ENCODE measurements around the gene GLYATL3.

GLYATL3 gene

GRCh38 chr6:49548613-49549304 lies 49.0 kb downstream of the GLYATL3 start:
- Histone ChIP-seq H3K27me3 (ENCODE audit: insufficient read depth, low read length, poor library complexity, severe bottlenecking) (no peaks in the 10 kb centered on the region), H3K79me2 (ENCODE audit: insufficient read depth, low read length) (no peaks in the 10 kb centered on the region), H3K9me2 (replicated peaks; ENCODE audit: low read depth, low read length) (no peaks in the 10 kb centered on the region), H3K4me3 (ENCODE audit: low read length, poor library complexity, severe bottlenecking) (no peak overlapping the region), H3F3A (ENCODE audit: low read depth) (no peaks in the 10 kb centered on the region), H2AFZ (ENCODE audit: low read length) (no peak overlapping the region), H3K4me2 (ENCODE audit: low read depth, low read length, poor library complexity, severe bottlenecking) (no peak overlapping the region), H3K4me1 (ENCODE audit: insufficient read depth, low read length, poor library complexity, severe bottlenecking) (no peaks in the 10 kb centered on the region), H3K9ac (ENCODE audit: low read depth, low read length, poor library complexity, severe bottlenecking) (no peak overlapping the region), H4K20me1 (ENCODE audit: insufficient read depth, low read length, poor library complexity, severe bottlenecking) (no peaks in the 10 kb centered on the region), H3K9me3 (ENCODE audit: insufficient read depth, low read depth, low read length) (no peaks in the 10 kb centered on the region), H3K36me3 (ENCODE audit: insufficient read depth, low read length) (no peaks in the 10 kb centered on the region)
- no peak for TF ChIP-seq CTCF (conservative IDR thresholded peaks at IDR 0.05; ENCODE audit: low read length)
- no peak for TF ChIP-seq EZH2phosphoT487 (IDR thresholded peaks at IDR 0.05; ENCODE audit: borderline replicate concordance)

DNA sequence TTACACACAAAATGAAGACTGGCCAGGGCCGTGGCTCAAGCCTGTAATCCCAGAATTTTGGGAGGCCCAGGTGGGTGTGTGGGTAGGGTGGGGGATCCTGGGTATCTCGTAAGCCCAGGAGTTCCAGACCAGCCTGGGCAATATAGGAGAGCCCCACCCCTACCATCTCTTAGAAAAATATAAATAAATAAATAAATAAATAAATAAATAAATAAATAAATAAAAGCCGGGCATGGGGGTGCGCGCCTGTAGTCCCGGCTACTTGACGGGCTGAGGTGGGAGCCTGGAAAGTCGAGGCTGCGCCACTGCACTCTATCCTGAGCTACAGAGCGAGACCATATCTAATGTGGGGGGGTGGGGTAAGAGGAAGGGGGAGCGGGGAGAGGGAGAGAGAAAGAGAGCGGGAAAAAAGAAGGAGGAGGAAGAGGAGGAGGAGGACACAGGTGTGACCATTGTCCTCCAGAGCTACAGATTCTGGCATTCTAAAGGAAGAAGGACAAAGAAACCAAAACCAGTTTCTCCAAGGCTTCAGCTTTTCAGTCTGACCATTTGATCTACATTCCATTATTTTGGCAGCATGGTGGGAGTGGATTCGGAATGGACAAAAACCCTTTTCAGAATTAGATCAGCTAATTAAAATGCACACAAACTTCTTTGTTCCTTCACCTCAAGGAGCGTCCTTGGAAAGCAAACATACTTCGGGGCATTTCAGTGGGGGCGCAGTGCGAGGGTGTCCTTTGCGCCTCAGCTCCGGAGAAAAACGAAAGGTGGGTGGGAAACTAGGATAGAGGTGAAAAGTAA lies 50.2 kb downstream of the GLYATL3 start:
- TF ChIP-seq EZH2phosphoT487 (IDR thresholded peaks at IDR 0.05; ENCODE audit: borderline replicate concordance) = no peak
- Histone ChIP-seq H4K20me1 (ENCODE audit: insufficient read depth, low read length, poor library complexity, severe bottlenecking) (no peaks in the 10 kb centered on the region), H3K9me2 (replicated peaks; ENCODE audit: low read depth, low read length) (no peaks in the 10 kb centered on the region), H3K9ac (ENCODE audit: low read depth, low read length, poor library complexity, severe bottlenecking) (no peak overlapping the region), H3K4me3 (ENCODE audit: low read length, poor library complexity, severe bottlenecking) (no peak overlapping the region), H3K9me3 (ENCODE audit: insufficient read depth, low read depth, low read length) (no peaks in the 10 kb centered on the region), H3K4me1 (ENCODE audit: insufficient read depth, low read length, poor library complexity, severe bottlenecking) (no peaks in the 10 kb centered on the region), H3K27me3 (ENCODE audit: insufficient read depth, low read length, poor library complexity, severe bottlenecking) (no peaks in the 10 kb centered on the region), H3K79me2 (ENCODE audit: insufficient read depth, low read length) (no peaks in the 10 kb centered on the region), H3K36me3 (ENCODE audit: insufficient read depth, low read length) (no peaks in the 10 kb centered on the region), H2AFZ (ENCODE audit: low read length) (no peak overlapping the region), H3K4me2 (ENCODE audit: low read depth, low read length, poor library complexity, severe bottlenecking) (no peak overlapping the region), H3F3A (ENCODE audit: low read depth) (no peaks in the 10 kb centered on the region)

DNA sequence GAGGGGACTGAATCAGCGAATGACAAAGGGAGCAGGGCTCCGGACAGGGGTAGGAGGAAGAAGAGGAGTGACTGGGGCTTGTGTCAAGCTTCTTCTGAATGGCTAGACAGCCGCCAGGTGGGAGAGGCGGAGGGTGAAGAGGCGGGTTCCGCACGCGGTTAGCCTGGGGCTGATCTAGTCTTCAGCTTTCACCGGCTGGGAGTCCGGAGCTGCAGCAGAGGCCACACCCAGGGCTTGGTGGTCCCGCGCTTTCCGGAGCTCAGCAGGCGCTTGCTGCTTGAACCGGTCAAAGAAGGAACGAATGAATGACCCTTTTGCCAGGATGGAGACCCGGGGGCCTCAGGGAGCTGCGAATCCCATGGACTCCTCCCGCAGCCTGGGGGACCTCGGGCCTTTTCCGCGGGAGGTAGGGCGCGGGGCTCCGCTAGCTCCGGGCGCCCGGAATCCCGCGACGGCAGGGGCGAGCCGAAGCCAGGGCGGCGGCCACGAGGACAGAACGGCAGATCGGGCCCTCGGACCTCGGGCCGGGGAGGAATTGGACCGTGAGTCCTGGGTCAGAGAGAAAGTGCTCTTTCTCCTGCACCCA lies 50.9 kb downstream of the GLYATL3 start, which contains the start of gene C6orf141:
TSS of gene C6orf141 (plus strand) at position 177 of the 586 bp plus-strand sequence. CDS start at position 302, 125 bp downstream.
- H3K36me3 ChIP-seq (ENCODE audit: insufficient read depth, low read length) = no peaks in the 10 kb centered on the region
- no peaks in the 10 kb centered on the region for H3K9me3 ChIP-seq (ENCODE audit: insufficient read depth, low read depth, low read length)
- H3K4me1 ChIP-seq (ENCODE audit: insufficient read depth, low read length, poor library complexity, severe bottlenecking) = no peaks in the 10 kb centered on the region
- H2AFZ ChIP-seq (ENCODE audit: low read length) = no peak within 1 kb of the TSS
- H3K79me2 ChIP-seq (ENCODE audit: insufficient read depth, low read length) = no peaks in the 10 kb centered on the region
- no peak within 1 kb of the TSS for H3K4me3 ChIP-seq (ENCODE audit: low read length, poor library complexity, severe bottlenecking)
- H4K20me1 ChIP-seq (ENCODE audit: insufficient read depth, low read length, poor library complexity, severe bottlenecking) = no peaks in the 10 kb centered on the region
- no peak within 1 kb of the TSS for H3K9ac ChIP-seq (ENCODE audit: low read depth, low read length, poor library complexity, severe bottlenecking)
- no peaks in the 10 kb centered on the region for H3K27me3 ChIP-seq (ENCODE audit: insufficient read depth, low read length, poor library complexity, severe bottlenecking)
- H3K9me2 ChIP-seq (replicated peaks; ENCODE audit: low read depth, low read length) = no peaks in the 10 kb centered on the region
- H3K4me2 ChIP-seq (ENCODE audit: low read depth, low read length, poor library complexity, severe bottlenecking) = no peak within 1 kb of the TSS
- no peaks in the 10 kb centered on the region for H3F3A ChIP-seq (ENCODE audit: low read depth)
- TF ChIP-seq EZH2phosphoT487 (IDR thresholded peaks at IDR 0.05; ENCODE audit: borderline replicate concordance) (no peak), CTCF (conservative IDR thresholded peaks at IDR 0.05; ENCODE audit: low read length) (no peak)
